Smooth muscle cell of trachea (primary cell): ENCODE measurements around the gene CACNA1B. TPM values are rescaled to one million over a fixed set of nuclear protein-coding genes. Genes with fewer than 3 reads are reported as not detected.

Source experiments
- total RNA-seq: library from RNA; depleted of rRNA; stranded (reverse); fragments of >200 nt; gene quantifications from 2 replicates; pipeline ENCODE4 v1.2.1, GENCODE V29; 2014

The CACNA1B gene
- under 0.01 TPM in 1 of 2 replicates, not detected in the other for total RNA-seq

GRCh38 chr9:137877506-137878122 lies at the start of gene CACNA1B:
Gene CACNA1B (plus strand): TSS chr9:137877782. CDS start chr9:137877934, 152 bp downstream.

